Peyer's patch (tissue), 4 donors: Measurements from ENCODE around the gene SELENON. TPM values are rescaled to one million over a fixed set of nuclear protein-coding genes. Genes with fewer than 3 reads are reported as not detected.

ENCODE experiments used
- DNase-seq, 3 donors: peaks; one replicate each; pipeline ENCODE4 v3.0.0-alpha.2; 2017 to 2019
- H3K27ac ChIP-seq, 4 donors: fragments of 200-600 bp; sonication (generic); one replicate each; pipeline ENCODE4 v1.5.1; 2016 to 2019
- H3K27me3 ChIP-seq, 2 donors: fragments of 200-600 bp; sonication (generic); one replicate each; pipeline ENCODE4 v1.5.1; 2019
- H3K36me3 ChIP-seq, 3 donors: fragments of 200-600 bp; sonication (generic); one replicate each; pipeline ENCODE4 v1.5.1; 2016 to 2019
- H3K4me1 ChIP-seq, 4 donors: fragments of 200-600 bp; sonication (generic); one replicate each; pipeline ENCODE4 v1.5.1; 2016 to 2019
- H3K4me3 ChIP-seq, 4 donors: fragments of 200-600 bp; sonication (generic); 1 replicate in 3 of 4; 2 replicates in 1 of 4; pipeline ENCODE4 v1.5.1; 2016 to 2019; ENCODE audit warnings: mild to moderate bottlenecking in 1 of 4
- H3K9me3 ChIP-seq, 4 donors: fragments of 200-600 bp; sonication (generic); one replicate each; pipeline ENCODE4 v1.5.1; 2016 to 2019; ENCODE audit warnings: mild to moderate bottlenecking in 1 of 4
- CTCF ChIP-seq, 6 experiments: fragments of 450-650 bp in 4 of 6; fragments of 200-600 bp in 2 of 6; sonication (generic) in 1 of 6; IDR thresholded peaks; one replicate each; pipeline ENCODE4 v1.5.1; 2017 to 2019; ENCODE audit warnings: antibody characterized with exemption in 6 of 6, mild to moderate bottlenecking in 3 of 6, moderate library complexity in 1 of 6
- POLR2A ChIP-seq, 2 donors: fragments of 450-650 bp; IDR thresholded peaks; one replicate each; pipeline ENCODE4 v1.5.1; 2017; ENCODE audit warnings: antibody characterized with exemption in 2 of 2, mild to moderate bottlenecking in 2 of 2, moderate library complexity in 2 of 2
- total RNA-seq, 4 donors: library from RNA; depleted of rRNA; stranded (reverse); fragments of >200 nt; gene quantifications; one replicate each; pipeline ENCODE4 v1.1.0, GENCODE V29; 2016

SELENON gene
- total RNA-seq, 4 donors from 2014 or later = 16.1 to 30.1 (median 22.0) TPM

GRCh38 chr1:25803368-25803767, 3.4 kb downstream of the SELENON start:
- TF ChIP-seq POLR2A (IDR thresholded peaks at IDR 0.05) (no peak), CTCF (IDR thresholded peaks at IDR 0.05) (no peak)
- Histone ChIP-seq H3K4me3 (no peak overlapping the region), H3K27me3 (no peaks in the 10 kb centered on the region), H3K4me1 (peaks cover 0 to 38% (median 12%) of the 10 kb centered on the region in 4 donors), H3K36me3 (peaks cover 0 to 7% (median 0%) of the 10 kb centered on the region in 3 donors), H3K9me3 (no peaks in the 10 kb centered on the region), H3K27ac (peak overlapping the region in 1 of 4 donors; percentile 32)
- DNase-seq = no peak

- no peak overlapping the region for H3K4me3 ChIP-seq
- TF ChIP-seq CTCF (IDR thresholded peaks at IDR 0.05) = no peak
- TF ChIP-seq POLR2A (IDR thresholded peaks at IDR 0.05) = no peak
- peaks cover 0 to 33% (median 16%) of the 10 kb centered on the region in 4 donors for H3K4me1 ChIP-seq
- peaks cover 0 to 17% (median 0%) of the 10 kb centered on the region in 3 donors for H3K36me3 ChIP-seq
- H3K27me3 ChIP-seq = no peaks in the 10 kb centered on the region
- H3K27ac ChIP-seq = no peak overlapping the region
- H3K9me3 ChIP-seq = no peaks in the 10 kb centered on the region
- DNase-seq = no peak
Observed at GRCh38 chr1:25804244-25804963, 4.4 kb downstream of the SELENON start.

- TF ChIP-seq POLR2A (IDR thresholded peaks at IDR 0.05) (no peak), CTCF (IDR thresholded peaks at IDR 0.05) (no peak)
- Histone ChIP-seq H3K4me3 (no peak overlapping the region), H3K9me3 (no peaks in the 10 kb centered on the region), H3K4me1 (peaks cover 0 to 29% (median 24%) of the 10 kb centered on the region in 4 donors), H3K27ac (peak overlapping the region in 1 of 4 donors; percentile 22), H3K36me3 (peaks cover 0 to 25% (median 0%) of the 10 kb centered on the region in 3 donors), H3K27me3 (no peaks in the 10 kb centered on the region)
- no peak for DNase-seq
Observed at GRCh38 chr1:25804964-25805862, 5.2 kb downstream of the SELENON start.

GRCh38 chr1:25805863-25806225, 5.9 kb downstream of the SELENON start:
- Histone ChIP-seq H3K27ac (peak overlapping the region in 1 of 4 donors; percentile 22), H3K36me3 (peaks cover 0 to 25% (median 0%) of the 10 kb centered on the region in 3 donors), H3K4me1 (peaks cover 0 to 27% (median 24%) of the 10 kb centered on the region in 4 donors), H3K9me3 (no peaks in the 10 kb centered on the region), H3K4me3 (no peak overlapping the region), H3K27me3 (no peaks in the 10 kb centered on the region)
- DNase-seq = no peak
- TF ChIP-seq POLR2A (IDR thresholded peaks at IDR 0.05) (no peak), CTCF (IDR thresholded peaks at IDR 0.05) (no peak)

GRCh38 chr1:25806418-25806817, 6.4 kb downstream of the SELENON start:
- peaks cover 0 to 27% (median 21%) of the 10 kb centered on the region in 4 donors for H3K4me1 ChIP-seq
- DNase-seq = peak in 1 of 3 donors; percentile 45
- H3K4me3 ChIP-seq = no peak overlapping the region
- no peak for TF ChIP-seq CTCF (IDR thresholded peaks at IDR 0.05)
- TF ChIP-seq POLR2A (IDR thresholded peaks at IDR 0.05) = no peak
- H3K27me3 ChIP-seq = no peaks in the 10 kb centered on the region
- H3K9me3 ChIP-seq = no peaks in the 10 kb centered on the region
- peaks cover 0 to 27% (median 0%) of the 10 kb centered on the region in 3 donors for H3K36me3 ChIP-seq
- H3K27ac ChIP-seq = peak overlapping the region in 1 of 4 donors; percentile 22
